ENCODE measurements around the gene PLD1.
A peak's percentile ranks its signal among the peaks of the same experiment; 100 is the strongest.

The PLD1 gene

GRCh38 chr3:171849617-171850319 lies 39.5 kb upstream of the PLD1 start:
- POLR2A ChIA-PET, result no interaction called here
- CTCF ChIA-PET, result interaction anchor here (1.1 to 1.3 kb wide), 3 partner anchors 9 to 77 kb away, joined by 4 to 5 read pairs (median 4); no protein-coding TSS in a partner anchor
- DNase-seq (ENCODE audit: extremely low spot score), result no peak
- TF ChIP-seq CTCF (IDR thresholded peaks at IDR 0.05; ENCODE audit: control extremely low read depth, extremely low read depth, low read depth, missing control alignments), result no peak

DNA sequence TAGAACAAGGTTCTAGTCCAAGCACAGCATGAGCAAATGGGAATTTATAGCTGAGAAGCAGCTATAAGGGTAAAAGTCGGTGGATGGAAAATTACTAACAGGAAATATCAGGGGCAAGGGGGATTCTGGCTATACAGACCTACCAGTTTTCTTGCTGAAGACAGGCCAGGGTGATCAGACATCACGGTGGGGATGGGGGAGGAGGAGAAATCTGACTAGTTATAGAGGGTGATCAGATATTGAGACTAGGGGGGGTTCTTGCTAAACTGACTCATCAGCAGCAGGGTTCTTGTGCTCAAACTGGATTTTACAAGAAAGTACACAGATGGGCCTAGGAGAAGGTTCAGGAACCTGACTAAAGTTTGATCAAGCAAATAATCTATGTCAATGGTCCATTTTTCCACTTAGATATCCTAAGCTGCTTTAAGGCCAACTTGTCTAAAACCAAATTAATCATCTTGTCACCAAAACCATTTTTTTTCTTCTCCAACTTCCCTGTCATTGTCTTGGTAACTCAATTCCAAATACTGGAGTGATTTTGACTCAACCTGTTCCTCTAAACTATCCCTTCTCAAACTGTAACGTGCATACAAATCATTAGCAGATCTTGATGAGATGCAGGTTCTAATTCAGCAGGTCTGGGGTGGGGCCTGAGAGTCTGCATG lies 37.4 kb upstream of the PLD1 start:
- POLR2A ChIA-PET, result no interaction called here
- no peak for DNase-seq (ENCODE audit: extremely low spot score)
- CTCF ChIA-PET, result interaction anchor here (1.0 to 1.5 kb wide), 3 partner anchors 8 to 18 kb away, joined by 3 to 4 read pairs (median 3); no protein-coding TSS in a partner anchor
- no peak for TF ChIP-seq CTCF (IDR thresholded peaks at IDR 0.05; ENCODE audit: control extremely low read depth, extremely low read depth, low read depth, missing control alignments)

DNA sequence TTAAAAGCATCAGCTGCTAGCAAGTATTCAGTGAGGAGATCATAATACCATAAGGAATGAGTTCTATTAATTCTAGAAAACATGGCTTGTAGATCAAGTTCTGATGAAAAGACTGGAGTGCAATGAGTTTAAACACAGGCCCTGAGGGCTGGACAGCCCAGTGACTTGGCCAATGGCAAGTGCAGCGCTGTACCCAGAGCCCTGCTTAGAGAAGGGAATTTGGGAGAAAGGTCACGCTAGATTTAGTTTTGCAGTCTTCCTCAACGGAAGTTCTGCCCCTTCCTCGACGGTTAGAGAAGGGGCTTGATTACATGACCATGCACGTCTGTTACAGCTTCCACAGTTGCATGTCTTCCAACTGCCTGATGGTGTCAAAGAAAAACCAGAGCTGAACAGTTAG lies 36.9 kb upstream of the PLD1 start:
- TF ChIP-seq CTCF (IDR thresholded peaks at IDR 0.05; ENCODE audit: control extremely low read depth, extremely low read depth, low read depth, missing control alignments), result no peak
- ChIA-PET CTCF (interaction anchor here (1.0 to 1.5 kb wide), 2 partner anchors 10 to 19 kb away, joined by 3 read pairs; no protein-coding TSS in a partner anchor), POLR2A (no interaction called here)
- DNase-seq (ENCODE audit: extremely low spot score), result no peak

DNA sequence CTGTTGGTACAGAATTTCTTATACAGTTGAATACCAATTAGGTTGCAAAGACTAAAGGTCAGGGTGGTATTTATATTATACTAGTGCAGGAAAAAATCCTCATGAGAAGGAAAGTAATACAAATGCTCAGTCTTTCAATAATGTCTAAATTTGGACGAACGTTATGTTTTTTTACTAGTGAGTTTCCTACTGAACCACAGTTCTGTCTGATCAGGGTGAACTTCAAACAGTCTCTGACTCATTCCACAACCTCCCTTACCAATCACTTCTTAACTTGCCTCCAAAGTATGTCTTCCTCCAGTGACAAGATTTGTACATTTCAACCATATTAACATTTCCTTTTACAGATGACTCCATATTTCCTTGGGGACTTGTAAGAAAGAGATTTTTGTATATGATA lies 36.3 kb upstream of the PLD1 start:
- peak; percentile 70 for DNase-seq (ENCODE audit: extremely low spot score)
- ChIA-PET POLR2A (no interaction called here), CTCF (no interaction called here)
- TF ChIP-seq CTCF (IDR thresholded peaks at IDR 0.05; ENCODE audit: control extremely low read depth, extremely low read depth, low read depth, missing control alignments), result no peak

GRCh38 chr3:171845481-171846284 lies 35.4 kb upstream of the PLD1 start:
- no peak for TF ChIP-seq CTCF (IDR thresholded peaks at IDR 0.05; ENCODE audit: control extremely low read depth, extremely low read depth, low read depth, missing control alignments)
- ChIA-PET POLR2A (no interaction called here), CTCF (no interaction called here)
- no peak for DNase-seq (ENCODE audit: extremely low spot score)

DNA sequence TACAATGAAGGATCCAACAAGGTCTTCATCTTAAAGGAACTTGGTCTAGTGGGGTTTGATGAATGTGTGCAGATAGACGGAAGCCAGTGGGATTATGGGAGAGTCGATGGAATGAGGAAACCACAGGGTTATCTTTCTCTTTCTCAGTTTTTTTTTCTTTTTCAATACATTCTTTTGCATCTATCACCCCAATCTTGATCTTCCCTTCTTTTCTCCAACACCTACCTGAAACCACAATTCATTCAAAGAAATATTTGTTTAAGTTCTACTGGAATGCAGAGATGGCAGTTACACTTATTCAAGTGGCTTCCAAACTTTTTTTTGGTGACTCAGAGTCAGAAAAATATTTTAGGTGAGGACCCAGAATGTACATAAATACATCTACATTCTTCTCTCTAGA lies 34.6 kb upstream of the PLD1 start:
- POLR2A ChIA-PET, result no interaction called here
- no peak for DNase-seq (ENCODE audit: extremely low spot score)
- CTCF ChIA-PET, result no interaction called here
- TF ChIP-seq CTCF (IDR thresholded peaks at IDR 0.05; ENCODE audit: control extremely low read depth, extremely low read depth, low read depth, missing control alignments), result no peak

All from GM10248 (cell line).